ENCODE results near the gene AKAP8. TPM values are rescaled to one million over a fixed set of nuclear protein-coding genes. Genes with fewer than 3 reads are reported as not detected.

The AKAP8 gene
- total and polyA plus RNA-seq, 9 of the 15 experiments (the other 6 are each of a cell fraction or from before 2014, with no cell fraction given): 3.4 to 56.5 (median 15.0) TPM

- Histone ChIP-seq H3K4me2 (ENCODE audit: insufficient read depth, low read length) (no peak overlapping the region), H2AFZ (ENCODE audit: low read depth, low read length) (no peak overlapping the region), H3K36me3 (ENCODE audit: control insufficient read depth, insufficient read depth, low read length) (peaks cover 96% of the 10 kb centered on the region; the same call in 2 of the 3 replicates), H3K27me3 (ENCODE audit: control insufficient read depth in 2 of 2, insufficient read depth in 2 of 2, low read length in 2 of 2) (no peaks in the 10 kb centered on the region), H3K9me1 (ENCODE audit: control insufficient read depth, insufficient read depth, low read length) (peaks cover 3% of the 10 kb centered on the region), H3K4me3 (no peak overlapping the region), H3K4me1 (replicated peaks in 1 of 2; ENCODE audit: control insufficient read depth in 2 of 2, insufficient read depth in 2 of 2, low read length in 2 of 2) (peaks cover 0 to 21% of the 10 kb centered on the region in 2 experiments; a peak in 2 of 5 replicates), H3K9me3 (replicated peaks; ENCODE audit: control insufficient read depth, insufficient read depth, low read depth, low read length) (no peaks in the 10 kb centered on the region), H3K79me2 (ENCODE audit: control insufficient read depth, insufficient read depth, low read length) (peaks cover 16% of the 10 kb centered on the region), H4K20me1 (replicated peaks; ENCODE audit: control insufficient read depth, insufficient read depth, low read length) (peaks cover 8% of the 10 kb centered on the region), H3K27ac (ENCODE audit: extremely low read depth, low read depth, low read length) (no peak overlapping the region), H3K9ac (ENCODE audit: insufficient read depth in 1 of 2, low read depth in 2 of 2, low read length in 2 of 2) (no peak overlapping the region)
- TF ChIP-seq MTF1 (CRISPR knock-in tag; IDR thresholded peaks at IDR 0.05; ENCODE audit: borderline replicate concordance): no peak
- no peak for TF ChIP-seq SMARCC2 (IDR thresholded peaks at IDR 0.05; ENCODE audit: low read depth)
- TF ChIP-seq HDAC3 (IDR thresholded peaks at IDR 0.05; ENCODE audit: borderline replicate concordance, partially characterized antibody): no peak
- no peak for TF ChIP-seq TOE1 (IDR thresholded peaks at IDR 0.05; ENCODE audit: borderline replicate concordance)
- TF ChIP-seq TOE1 (CRISPR knock-in tag; IDR thresholded peaks at IDR 0.05; ENCODE audit: borderline replicate concordance, low read depth): no peak
- TF ChIP-seq KAT2B (IDR thresholded peaks at IDR 0.05; ENCODE audit: low read depth, low read length): no peak
- TF ChIP-seq BRF1 (IDR thresholded peaks at IDR 0.05; ENCODE audit: borderline replicate concordance, extremely low read depth, insufficient read length): no peak
- no peak for TF ChIP-seq ZNF274 (IDR thresholded peaks at IDR 0.05; ENCODE audit: borderline replicate concordance, low read depth, low read length)
- TF ChIP-seq CREB3 (tag; conservative IDR thresholded peaks at IDR 0.05; ENCODE audit: low read depth): no peak
- no peak for TF ChIP-seq SMARCA4 (IDR thresholded peaks at IDR 0.05)
- TF ChIP-seq TRIM24 (IDR thresholded peaks at IDR 0.05): no peak
- no peak for TF ChIP-seq ATF1 (CRISPR knock-in tag; IDR thresholded peaks at IDR 0.05)
- no peak for TF ChIP-seq ATF1 (tag; IDR thresholded peaks at IDR 0.05)
- no peak for TF ChIP-seq RBM14 (IDR thresholded peaks at IDR 0.05; ENCODE audit: borderline replicate concordance, insufficient read depth, low read depth, low read length)
- TF ChIP-seq TRIM25 (IDR thresholded peaks at IDR 0.05; ENCODE audit: borderline replicate concordance): no peak
- no peak for TF ChIP-seq FOSL1 (tag; conservative IDR thresholded peaks at IDR 0.05)
- no peak for TF ChIP-seq CBX2 (IDR thresholded peaks at IDR 0.05; ENCODE audit: insufficient read depth, low read length, poor library complexity, severe bottlenecking)
- no peak for TF ChIP-seq ZKSCAN1 (IDR thresholded peaks at IDR 0.05; ENCODE audit: low read depth, low read length)
- no peak for TF ChIP-seq BACH1 (tag; IDR thresholded peaks at IDR 0.05)
- TF ChIP-seq BRF2 (IDR thresholded peaks at IDR 0.05; ENCODE audit: borderline replicate concordance, insufficient read depth, insufficient read length): no peak
- FAIRE-seq (no peak), DNase-seq (ENCODE audit: extremely low read depth in 1 of 4, low spot score in 3 of 4) (no peak), ATAC-seq (no peak)
- in situ Hi-C loops (cut with MboI) (no loop called here), intact Hi-C loops (cut with micrococcal nuclease) (no loop called here)
- WGBS (ENCODE audit: insufficient coverage, low coverage, missing lambda C conversion rate): 100% methylated on average over 3 of the region's 9 CpGs
- CTCF ChIA-PET (ENCODE audit: low intra/inter-chr PET ratio): no interaction called here
- BruUV-seq (replicated peaks): no TSS peak
- POLR2A ChIA-PET: interaction anchor here (3.4 kb wide), 1 partner anchor 9 kb away, joined by 21 read pairs; the partner anchor contains the start of gene AKAP8
Measured at GRCh38 chr19:15369594-15369891, 10.0 kb downstream of the AKAP8 start.
